Measurements from ENCODE around the gene ADAMTS19.

GRCh38 chr5:129460936-129461710 lies 1.0 kb downstream of the ADAMTS19 start:
- TF ChIP-seq TOE1 (CRISPR knock-in tag; IDR thresholded peaks at IDR 0.05) (no peak), FOXO1 (CRISPR knock-in tag; IDR thresholded peaks at IDR 0.05) (no peak), MAZ (IDR thresholded peaks at IDR 0.05; ENCODE audit: borderline replicate concordance, low read depth, low read length) (no peak), MAZ (CRISPR knock-in tag; IDR thresholded peaks at IDR 0.05; ENCODE audit: low read depth) (no peak)

Measured in HepG2 (cell line).